Frontal cortex (tissue), 4 donors: Measurements from ENCODE around the gene ZMAT3. TPM values are rescaled to one million over a fixed set of nuclear protein-coding genes. Genes with fewer than 3 reads are reported as not detected.
"Not testable (repeated sequence)": the region's sequence is repeated elsewhere in the genome, so short reads cannot be mapped to it uniquely, and the experiment has no call there.

Experiments
- DNase-seq, 2 donors: peaks; one replicate each; pipeline ENCODE4 v3.0.0; 2012; ENCODE audit warnings: low spot score in 2 of 2
- FAIRE-seq: peaks from 2 replicates; lab custom pipeline; 2012; peaks lifted over from hg19 to GRCh38; lab: Jason Lieb, UNC
- total RNA-seq: library from RNA; depleted of rRNA; stranded (reverse); fragments of >200 nt; gene quantifications from one replicate; pipeline ENCODE4 v1.2.3, GENCODE V29; 2014
- donor health status: control.
- donor health status: control.
- donor health status: control.

Gene ZMAT3
- total RNA-seq, 1 donor from 2014 or later = 6.1 TPM

DNA sequence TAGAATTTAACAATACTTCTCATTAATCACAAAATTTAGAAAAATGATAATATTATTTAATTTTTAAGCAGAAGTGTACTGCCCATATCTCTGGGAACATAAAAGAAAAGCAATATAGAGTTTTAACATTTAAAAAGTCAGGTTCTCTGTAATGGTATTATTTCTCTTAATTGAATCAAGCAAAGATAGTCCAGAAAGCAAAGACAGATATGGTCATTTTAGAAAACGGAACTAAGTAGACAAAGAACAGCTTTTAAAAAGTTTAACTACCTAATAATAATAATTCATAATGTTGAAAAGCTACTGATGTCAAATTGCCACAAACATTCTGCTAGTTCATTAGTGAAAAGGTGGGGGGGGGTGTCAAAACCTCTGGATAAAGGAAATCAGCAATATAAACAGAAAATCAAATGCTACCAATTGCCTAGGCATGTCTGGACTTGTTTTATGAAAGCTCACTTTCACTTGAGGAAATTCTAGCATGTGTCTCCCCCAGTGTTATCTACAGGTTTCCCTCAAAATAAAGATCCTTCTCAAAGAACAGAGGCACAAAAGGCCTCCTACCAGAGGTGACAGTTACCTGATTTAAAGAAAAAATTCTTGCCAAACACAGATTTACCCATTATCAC, 1.7 kb downstream of the ZMAT3 start:
- DNase-seq = no peak
- no peak for FAIRE-seq

DNA sequence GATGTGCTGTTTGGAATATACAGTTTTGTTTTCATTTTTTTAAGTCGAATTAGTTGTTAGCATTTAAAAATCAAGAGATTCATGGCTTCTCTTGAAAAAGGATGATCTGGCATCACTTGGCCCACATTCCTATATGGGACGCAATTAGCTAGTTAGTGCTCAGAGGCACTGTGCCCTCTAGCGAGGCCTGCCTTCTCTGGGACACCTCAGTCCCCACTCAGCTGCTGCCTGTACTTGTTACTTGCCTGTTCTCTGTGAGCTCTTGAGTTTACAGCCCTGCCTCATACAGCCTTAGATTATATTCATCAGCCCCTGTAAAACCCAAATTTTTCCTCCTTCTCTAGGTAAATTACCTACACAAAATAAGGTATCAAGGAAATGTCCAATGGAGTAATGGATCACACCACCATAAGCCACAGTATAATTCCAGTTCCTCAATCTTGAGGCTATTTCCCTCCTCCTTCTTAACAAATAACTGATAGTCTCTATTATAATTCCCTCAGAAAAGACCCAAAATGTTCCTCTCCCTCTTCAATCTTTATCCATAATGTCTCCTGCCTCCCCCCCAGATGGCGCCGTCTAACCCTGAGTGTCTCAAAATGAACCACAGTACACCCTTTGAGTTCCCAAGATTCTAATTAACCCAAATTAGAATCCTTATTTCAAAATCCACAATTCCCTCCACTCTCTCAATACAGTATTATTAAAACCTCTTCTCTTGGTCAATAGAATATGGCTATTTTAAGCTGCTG, 2.7 kb downstream of the ZMAT3 start:
- no peak for FAIRE-seq
- DNase-seq = no peak

DNA sequence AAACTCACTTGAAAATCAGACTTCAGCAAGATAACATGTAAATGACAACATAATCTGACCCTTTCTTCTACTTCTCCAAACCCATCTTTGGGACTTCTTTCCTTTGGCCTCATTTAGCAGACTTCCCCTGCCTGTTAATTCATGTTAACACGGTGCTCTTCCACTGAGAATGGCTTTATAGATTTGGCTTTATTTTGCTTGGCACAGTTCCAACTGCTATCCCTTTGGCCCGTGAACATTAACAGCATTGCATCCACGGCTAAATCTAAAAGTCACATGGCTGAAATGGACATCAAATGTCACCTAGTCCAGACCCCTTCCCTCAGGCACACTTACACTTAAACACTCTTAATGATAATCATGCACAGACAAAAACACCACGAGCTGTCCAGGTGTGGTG, 3.8 kb downstream of the ZMAT3 start:
- no peak for DNase-seq
- FAIRE-seq = no peak

DNA sequence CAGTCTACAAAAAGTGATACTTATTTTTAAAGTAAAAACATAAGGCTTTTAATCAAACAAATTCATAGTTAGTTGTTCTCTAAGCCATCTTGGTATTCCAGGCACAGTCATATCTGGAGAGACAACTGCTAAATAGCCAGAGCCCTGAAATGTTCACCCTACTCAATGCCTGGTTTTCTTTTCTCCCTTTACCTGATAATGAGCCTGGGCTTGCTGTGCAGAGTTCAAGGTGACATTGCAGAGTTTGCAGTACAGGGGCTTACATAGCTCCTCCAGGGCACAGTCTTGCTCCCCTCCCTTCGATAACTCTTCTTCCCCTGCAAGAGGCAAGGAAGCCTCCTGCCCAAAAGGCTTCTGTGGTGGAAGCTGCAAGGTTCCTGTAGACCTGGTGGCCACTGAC, 4.3 kb downstream of the ZMAT3 start:
- no peak for DNase-seq
- FAIRE-seq = no peak

DNA sequence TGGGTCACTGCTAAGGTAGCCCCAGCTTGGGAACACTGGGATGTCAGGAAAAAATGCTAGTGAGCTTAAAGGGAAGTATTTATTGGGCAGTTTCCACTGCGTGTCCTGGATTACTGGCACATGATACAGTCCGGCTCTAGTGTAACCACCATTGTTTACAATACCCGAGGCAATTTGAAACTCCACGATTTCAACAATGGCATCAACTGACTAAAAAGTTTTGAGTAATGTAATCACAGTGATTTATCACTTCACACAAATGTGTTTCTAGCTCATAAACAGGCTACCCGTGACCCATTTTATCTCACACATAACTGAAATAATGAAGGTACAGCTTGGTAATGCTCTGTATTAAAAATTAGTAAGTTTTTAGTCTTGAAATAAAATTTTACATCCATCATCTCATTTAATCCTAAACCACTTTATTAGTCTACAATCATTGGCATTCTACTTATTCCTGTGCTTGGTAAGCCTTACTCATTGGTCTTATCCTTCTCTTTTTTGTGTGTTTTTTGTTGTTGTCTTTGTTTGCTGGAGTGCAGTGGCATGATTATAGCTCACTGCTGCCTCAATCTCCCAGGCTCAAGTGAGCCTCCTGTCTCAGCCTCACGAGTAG, 7.6 kb downstream of the ZMAT3 start:
- no peak for FAIRE-seq
- no peak for DNase-seq

DNA sequence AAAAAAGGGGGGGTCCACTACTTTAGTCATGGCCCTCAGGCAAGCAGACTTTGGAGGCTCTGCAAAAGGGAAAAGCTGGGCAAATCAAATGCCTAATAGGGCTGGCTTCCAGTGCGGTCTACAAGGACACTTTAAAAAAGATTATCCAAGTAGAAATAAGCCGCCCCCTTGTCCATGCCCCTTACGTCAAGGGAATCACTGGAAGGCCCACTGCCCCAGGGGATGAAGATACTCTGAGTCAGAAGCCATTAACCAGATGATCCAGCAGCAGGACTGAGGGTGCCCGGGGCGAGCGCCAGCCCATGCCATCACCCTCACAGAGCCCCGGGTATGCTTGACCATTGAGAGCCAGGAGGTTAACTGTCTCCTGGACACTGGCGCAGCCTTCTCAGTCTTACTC, 15.3 kb downstream of the ZMAT3 start:
- FAIRE-seq (no peak), DNase-seq (no peak)

DNA sequence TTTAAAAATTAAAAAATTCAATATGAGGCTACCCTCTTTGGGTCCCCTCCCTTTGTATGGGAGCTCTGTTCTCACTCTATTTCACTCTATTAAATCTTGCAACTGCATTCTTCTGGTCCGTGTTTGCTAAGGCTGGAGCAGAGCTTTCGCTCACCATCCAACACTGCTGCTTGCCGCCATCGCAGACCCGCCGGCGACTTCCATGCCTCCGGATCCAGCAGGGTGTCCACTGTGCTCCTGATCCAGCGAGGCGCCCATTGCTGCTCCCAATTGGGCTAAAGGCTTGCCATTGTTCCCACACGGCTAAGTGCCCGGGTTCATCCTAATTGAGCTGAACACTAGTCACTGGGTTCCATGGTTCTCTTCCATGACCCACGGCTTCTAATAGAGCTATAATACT, 17.0 kb downstream of the ZMAT3 start:
- FAIRE-seq, DNase-seq: not testable (repeated sequence)

DNA sequence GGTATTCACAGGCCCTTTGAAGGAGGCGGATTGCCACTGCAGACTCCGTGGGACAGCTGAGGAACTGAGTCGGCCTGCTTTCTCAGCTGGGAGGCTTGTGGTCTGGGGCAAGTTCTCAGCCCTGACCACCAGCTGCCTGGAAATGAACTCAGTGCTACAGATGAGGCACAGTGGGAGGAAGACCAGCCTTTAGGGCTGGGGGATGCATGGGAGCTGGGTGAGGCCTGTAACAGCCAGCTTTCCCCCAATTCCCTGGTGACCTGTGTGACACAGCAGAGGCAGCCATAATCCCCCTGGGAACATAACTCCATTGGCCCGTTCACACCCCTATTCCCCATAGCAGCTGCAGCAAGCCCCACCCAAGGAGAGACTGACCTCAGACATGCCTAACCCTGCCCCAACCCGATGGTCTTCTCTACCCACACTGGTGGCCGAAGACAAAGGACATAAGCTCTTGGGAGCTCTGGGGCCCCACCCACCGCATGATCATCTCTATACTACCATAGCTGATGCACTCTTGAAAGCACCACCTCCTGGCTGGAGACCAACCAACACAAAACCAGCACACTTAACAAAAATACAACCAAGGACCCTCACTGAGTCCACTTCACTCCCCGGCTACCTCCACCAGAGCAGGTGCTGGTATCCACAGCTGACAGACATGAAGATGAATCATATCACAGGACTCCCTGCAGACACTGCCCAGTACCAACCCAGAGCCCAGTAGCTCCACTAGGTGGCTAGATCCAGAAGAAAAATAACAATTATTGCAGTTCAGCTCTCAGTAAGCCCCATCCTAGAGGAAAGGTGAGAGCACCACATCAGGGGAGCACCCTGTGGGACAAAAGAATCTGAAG, 24.9 kb downstream of the ZMAT3 start:
- no peak for DNase-seq
- no peak for FAIRE-seq

DNA sequence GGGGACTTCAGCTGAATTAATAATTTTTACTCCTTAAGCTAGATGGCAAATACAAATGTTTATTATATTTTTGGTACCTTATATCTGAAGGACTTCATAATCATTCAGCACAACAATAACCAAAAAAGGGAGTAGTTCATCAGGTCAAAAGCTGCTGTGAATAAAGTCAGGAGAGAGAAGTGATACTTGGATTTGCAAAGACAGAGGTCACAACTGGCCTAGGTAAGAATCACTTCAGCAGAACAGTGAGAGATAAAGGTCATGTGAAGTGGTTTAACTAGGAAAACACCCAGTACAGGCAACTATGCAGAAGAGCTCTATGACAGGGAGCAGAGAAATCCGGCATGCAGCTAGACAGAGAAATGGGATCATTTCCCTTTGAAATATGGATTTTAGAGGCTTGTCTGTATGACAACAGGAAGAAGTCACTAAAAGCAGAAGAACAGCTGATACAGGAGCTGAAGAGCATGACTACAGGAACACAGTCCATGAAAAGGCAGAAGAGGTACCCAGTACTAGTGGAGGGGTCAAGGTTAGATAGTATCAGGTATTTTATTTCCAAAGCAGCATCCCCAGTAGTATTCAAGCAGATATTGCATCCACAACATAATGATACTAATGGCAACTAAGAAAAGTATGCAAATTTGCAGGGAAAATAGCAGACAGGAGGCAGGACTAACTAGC, 25.7 kb downstream of the ZMAT3 start:
- DNase-seq (no peak), FAIRE-seq (no peak)

DNA sequence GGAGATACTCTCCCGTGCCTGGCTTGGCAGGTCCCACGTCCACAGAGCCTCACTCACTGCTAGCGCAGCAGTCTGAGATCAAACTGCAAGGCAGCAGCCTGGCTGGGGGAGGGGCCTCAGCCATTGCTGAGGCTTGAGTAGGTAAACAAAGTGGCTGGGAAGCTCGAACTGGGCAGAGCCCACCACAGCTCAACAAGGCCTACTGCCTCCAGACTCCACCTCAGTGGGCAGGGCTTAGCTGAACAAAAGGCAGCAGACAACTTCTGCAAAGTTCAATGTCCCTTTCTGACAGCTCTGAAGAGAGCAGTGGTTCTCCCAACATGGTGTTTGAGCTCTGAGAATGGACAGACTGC, 32.7 kb downstream of the ZMAT3 start:
- not testable (repeated sequence) for DNase-seq, FAIRE-seq

DNA sequence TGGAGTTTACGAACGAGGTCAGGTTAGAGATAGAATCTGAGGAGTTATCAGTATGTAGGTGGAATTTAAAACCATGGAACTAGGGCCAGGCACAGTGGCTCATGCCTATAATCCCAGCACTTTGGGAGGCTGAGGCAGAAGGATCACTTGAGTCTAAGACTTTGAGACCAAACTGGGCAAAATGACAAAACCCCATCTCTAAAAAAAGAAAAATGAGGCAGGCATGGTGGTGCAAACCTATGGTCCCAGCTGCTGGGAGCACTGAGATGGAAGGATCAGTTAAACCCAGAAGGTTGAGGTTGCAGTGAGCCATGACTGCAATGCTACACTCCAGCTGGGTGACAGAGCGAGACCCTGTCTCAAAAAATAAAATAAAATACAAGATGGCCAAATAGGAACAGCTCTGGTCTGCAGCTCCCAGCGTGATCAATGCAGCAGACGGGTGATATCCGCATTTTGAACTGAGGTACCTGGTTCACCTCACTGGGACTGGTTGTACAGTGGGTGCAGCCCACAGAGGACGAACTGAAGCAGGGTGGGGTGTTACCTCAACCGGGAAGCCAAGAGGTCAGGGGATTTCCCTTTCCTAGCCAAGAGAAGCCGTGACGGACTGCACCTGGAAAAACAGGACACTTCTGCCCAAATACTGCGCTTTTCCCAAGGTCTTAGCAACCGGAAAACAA, 33.3 kb downstream of the ZMAT3 start:
- FAIRE-seq = no peak
- no peak for DNase-seq

DNA sequence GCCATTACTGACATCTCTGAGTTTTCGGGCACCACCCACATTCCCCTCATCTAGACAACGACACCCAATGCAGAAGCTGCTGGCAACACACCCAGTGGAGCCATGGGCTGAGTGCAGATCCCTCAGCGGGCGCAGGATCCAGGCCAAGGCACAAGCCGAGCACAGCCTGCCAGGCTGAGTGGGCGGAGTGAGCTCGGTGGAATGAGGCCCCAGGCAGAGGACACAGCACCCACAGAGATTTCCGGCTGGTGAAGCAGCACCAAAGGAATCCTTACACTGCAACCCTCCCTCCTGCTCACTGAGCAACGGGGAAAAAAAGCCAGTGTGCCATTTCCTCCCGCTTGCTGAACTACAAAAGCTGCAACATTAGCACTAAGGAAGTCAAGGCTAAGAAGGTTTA, 34.3 kb downstream of the ZMAT3 start:
- FAIRE-seq (no peak), DNase-seq (peak in 1 of 2 donors; percentile 33)

DNA sequence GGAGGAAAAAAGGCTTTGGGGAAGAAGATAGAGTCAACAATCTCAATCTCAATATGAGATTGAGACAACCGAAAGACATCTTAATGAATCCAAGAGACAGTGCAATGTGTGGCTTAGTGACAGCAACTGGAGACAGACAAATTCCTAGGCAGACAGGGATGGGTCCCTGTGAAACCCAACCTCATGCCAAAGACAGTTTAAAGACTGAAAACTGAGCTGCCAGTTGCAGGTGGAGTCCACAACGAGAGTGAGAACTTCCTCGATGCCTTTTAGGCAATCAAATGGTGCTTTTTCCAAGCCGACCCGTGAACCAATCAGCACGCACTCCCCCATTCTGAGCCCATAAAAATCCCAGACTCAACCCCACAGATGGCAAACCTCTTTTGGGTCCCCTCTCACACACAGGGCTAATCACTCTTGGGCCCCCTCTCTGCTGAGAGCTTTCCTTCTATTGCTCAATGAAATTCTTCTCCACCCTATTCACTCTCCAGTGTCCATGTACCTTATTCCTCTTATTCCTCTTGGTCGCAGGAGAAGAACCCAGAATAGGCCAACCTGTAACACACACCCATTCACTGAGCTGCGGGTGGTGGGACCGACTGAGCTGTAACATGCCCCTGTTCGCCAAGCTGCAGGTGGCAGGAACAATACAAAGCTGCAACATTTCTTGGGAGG, 34.8 kb downstream of the ZMAT3 start:
- DNase-seq (no peak), FAIRE-seq (no peak)

DNA sequence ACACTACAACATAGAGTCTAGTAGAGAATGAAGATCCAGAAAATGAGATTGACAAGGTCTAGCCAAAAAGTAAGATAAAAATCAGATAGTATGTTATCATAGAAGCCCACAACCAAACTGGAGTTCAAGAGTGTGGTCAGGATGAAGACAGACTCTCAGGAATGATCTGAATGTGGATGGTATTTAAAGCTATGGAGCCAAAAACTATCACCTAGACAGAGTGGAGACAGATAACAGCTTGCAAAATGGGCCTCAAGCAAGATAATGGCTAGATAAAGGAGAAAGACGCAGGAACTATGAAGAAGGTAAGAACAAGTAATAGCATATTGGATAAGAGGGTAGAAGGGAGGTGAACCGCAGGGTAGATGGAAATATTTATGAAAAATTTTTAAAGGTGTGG, 35.4 kb downstream of the ZMAT3 start:
- FAIRE-seq (no peak), DNase-seq (no peak)

DNA sequence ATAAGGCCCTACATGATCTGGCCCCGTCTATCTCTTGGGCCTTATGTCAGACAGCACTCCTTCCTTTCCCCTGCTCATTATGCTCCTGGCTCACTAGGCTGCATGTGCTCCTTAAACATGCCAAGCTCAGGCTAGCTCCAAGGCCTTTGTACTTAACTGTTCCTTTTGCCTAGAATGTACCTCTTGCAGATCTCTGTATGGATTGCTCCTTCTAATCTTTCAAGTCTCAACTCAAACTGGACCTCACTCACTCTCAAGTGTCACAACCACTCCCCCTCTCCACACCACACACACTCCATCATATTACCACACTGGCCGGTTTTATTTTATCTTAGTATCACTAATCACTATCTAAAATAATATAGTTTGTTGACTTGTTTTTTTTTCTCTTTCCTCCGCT, 36.4 kb downstream of the ZMAT3 start:
- FAIRE-seq (no peak), DNase-seq (no peak)

DNA sequence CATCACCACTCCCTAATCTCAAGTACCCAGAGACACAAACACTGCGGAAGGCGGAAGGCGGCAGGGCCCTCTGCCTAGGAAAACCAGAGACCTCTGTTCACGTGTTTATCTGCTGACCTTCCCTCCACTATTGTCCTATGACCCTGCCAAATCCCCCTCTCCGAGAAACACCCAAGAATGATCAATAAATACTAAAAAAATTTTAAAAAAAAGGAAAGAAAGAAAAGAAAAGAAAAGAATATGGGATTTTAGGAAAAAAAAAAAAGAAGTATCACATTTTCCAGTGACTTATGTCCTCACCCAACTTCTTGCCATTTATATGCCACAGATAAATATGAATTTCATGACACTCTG, 38.3 kb downstream of the ZMAT3 start:
- FAIRE-seq, DNase-seq: not testable (repeated sequence)

DNA sequence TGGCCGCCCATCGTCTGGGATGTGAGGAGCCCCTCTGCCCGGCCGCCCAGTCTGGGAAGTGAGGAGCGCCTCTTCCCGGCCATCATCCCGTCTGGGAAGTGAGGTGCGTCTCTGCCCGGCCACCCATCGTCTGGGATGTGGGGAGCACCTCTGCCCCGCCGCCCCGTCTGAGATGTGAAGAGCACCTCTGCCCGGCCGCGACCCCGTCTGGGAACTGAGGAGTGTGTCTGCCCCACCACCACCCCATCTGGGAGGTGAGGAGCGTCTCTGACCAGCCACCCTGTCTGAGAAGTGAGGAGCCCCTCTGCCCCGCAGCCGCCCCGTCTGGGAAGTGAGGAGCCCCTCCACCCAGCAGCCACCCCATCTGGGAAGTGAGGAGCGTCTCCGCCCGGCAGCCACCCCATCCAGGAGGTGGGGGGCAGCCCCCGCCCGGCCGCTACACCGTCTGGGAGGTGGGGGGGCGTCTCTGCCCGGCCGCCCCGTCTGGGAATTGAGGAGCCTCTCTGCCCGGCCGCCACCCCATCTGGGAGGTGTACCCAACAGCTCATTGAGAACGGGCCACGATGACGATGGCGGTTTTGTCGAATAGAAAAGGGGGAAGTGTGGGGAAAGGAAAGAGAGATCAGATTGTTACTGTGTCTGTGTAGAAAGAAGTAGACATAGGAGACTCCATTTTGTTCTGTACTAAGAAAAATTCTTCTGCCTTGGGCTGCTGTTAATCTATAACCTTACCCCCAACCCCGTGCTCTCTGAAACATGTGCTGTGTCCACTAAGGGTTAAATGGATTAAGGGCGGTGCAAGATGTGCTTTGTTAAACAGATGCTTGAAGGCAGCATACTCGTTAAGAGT, 38.9 kb downstream of the ZMAT3 start:
- DNase-seq, FAIRE-seq: not testable (repeated sequence)

DNA sequence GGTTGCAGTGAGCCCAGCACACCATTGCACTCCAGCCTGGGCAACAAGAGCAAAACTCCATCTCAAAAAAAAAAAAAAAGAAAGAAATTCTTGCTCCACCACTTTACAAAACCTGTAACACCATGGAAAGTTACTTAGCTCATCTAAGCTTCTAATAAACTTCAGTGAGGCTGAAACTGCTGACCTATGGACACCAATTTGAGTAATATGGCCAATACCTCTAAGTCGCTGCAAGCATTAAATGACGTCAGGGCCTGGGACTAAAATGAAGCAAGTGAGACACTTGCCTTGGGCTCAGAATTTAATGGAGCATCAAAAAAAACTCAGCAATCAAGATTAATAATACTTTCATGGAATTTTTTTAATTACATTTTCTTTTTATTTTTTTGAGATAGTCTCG, 42.5 kb downstream of the ZMAT3 start:
- FAIRE-seq (no peak), DNase-seq (no peak)
